Measurements from ENCODE around the gene TBC1D22B. TPM values are rescaled to one million over a fixed set of nuclear protein-coding genes. Genes with fewer than 3 reads are reported as not detected.

The TBC1D22B gene
- total and polyA plus RNA-seq, 3 donors from 2014 or later, result 23.1 to 36.4 (median 25.6) TPM

GRCh38 chr6:37238381-37238780 is 19.2 kb upstream of the TBC1D22B start:
- no peak for DNase-seq

GRCh38 chr6:37239526-37239925 is 18.0 kb upstream of the TBC1D22B start:
- H3K9me3 ChIP-seq, result no peaks in the 10 kb centered on the region
- peaks cover 20% of the 10 kb centered on the region for H3K4me1 ChIP-seq
- H3K27me3 ChIP-seq, result no peaks in the 10 kb centered on the region
- intact Hi-C loops (cut with DNase I; ENCODE audit: low total_unique reads), result no loop called here
- peak overlapping the region in 1 of 2 donors; percentile 59 for H3K27ac ChIP-seq
- TF ChIP-seq POLR2A (IDR thresholded peaks at IDR 0.05) (no peak), CTCF (IDR thresholded peaks at IDR 0.05) (no peak)
- no peak for DNase-seq
- no peaks in the 10 kb centered on the region for H3K36me3 ChIP-seq (ENCODE audit: low read depth, missing control alignments)
- H3K4me3 ChIP-seq, result no peak overlapping the region
- 76 to 90% methylated on average over 3 of the region's 3 CpGs for WGBS, 2 donors

More at GRCh38 chr6:37238381-37238780, 19.2 kb upstream of the TBC1D22B start:
- peaks cover 9% of the 10 kb centered on the region for H3K4me1 ChIP-seq
- H3K9me3 ChIP-seq, result no peaks in the 10 kb centered on the region
- no peaks in the 10 kb centered on the region for H3K36me3 ChIP-seq (ENCODE audit: low read depth, missing control alignments)
- TF ChIP-seq CTCF (IDR thresholded peaks at IDR 0.05) (no peak), POLR2A (IDR thresholded peaks at IDR 0.05) (no peak)
- no peak overlapping the region for H3K4me3 ChIP-seq
- WGBS, 2 donors, result 68 to 86% methylated on average over 1 of the region's 1 CpG
- intact Hi-C loops (cut with DNase I; ENCODE audit: low total_unique reads), result no loop called here
- H3K27ac ChIP-seq, result no peak overlapping the region
- no peaks in the 10 kb centered on the region for H3K27me3 ChIP-seq

- Histone ChIP-seq H3K4me1 (peaks cover 26% of the 10 kb centered on the region), H3K9me3 (no peaks in the 10 kb centered on the region), H3K4me3 (no peak overlapping the region), H3K27ac (peak overlapping the region; percentile 8 to 59), H3K27me3 (no peaks in the 10 kb centered on the region), H3K36me3 (ENCODE audit: low read depth, missing control alignments) (no peaks in the 10 kb centered on the region)
- WGBS, 2 donors, result 41 to 58% methylated on average over 4 of the region's 4 CpGs
- intact Hi-C loops (cut with DNase I; ENCODE audit: low total_unique reads), result no loop called here
- DNase-seq, result peak; percentile 92
- TF ChIP-seq CTCF (IDR thresholded peaks at IDR 0.05) (no peak), POLR2A (IDR thresholded peaks at IDR 0.05) (no peak)
Observed at GRCh38 chr6:37239950-37240713, 17.4 kb upstream of the TBC1D22B start.

GRCh38 chr6:37241131-37241530 is 16.4 kb upstream of the TBC1D22B start:
- intact Hi-C loops (cut with DNase I; ENCODE audit: low total_unique reads), result no loop called here
- 90 to 93% methylated on average over 6 of the region's 6 CpGs for WGBS, 2 donors
- Histone ChIP-seq H3K9me3 (no peaks in the 10 kb centered on the region), H3K27me3 (no peaks in the 10 kb centered on the region), H3K36me3 (ENCODE audit: low read depth, missing control alignments) (no peaks in the 10 kb centered on the region), H3K4me1 (peaks cover 35% of the 10 kb centered on the region), H3K27ac (no peak overlapping the region), H3K4me3 (no peak overlapping the region)
- TF ChIP-seq POLR2A (IDR thresholded peaks at IDR 0.05), result no peak
- no peak for TF ChIP-seq CTCF (IDR thresholded peaks at IDR 0.05)
- DNase-seq, result no peak
